Activated T-helper 2 cell treated with anti-CD3 and anti-CD28 coated beads, Interferon-gamma antibody, Interleukin-2, Interleukin-4, amounts not matched to agents 10 μg/mL and 5 μg/mL and 100 μg/mL, durations not matched to agents 14 hours and 24 hours and 36 hours (primary cell): Measurements from ENCODE around the gene HIPK3. TPM values are rescaled to one million over a fixed set of nuclear protein-coding genes. Genes with fewer than 3 reads are reported as not detected.
"Not testable (repeated sequence)": the region's sequence is repeated elsewhere in the genome, so short reads cannot be mapped to it uniquely, and the experiment has no call there.

ENCODE experiments used
- DNase-seq: peaks from one replicate; pipeline ENCODE4 v3.0.0; 2021; ENCODE audit warnings: low spot score
- H3K27ac Mint-ChIP-seq: one replicate; pipeline ENCODE4 v1.8.0; 2021; ENCODE audit warnings: mixed read lengths
- H3K27me3 Mint-ChIP-seq: one replicate; pipeline ENCODE4 v1.8.0; 2021; ENCODE audit warnings: low read depth, mixed read lengths
- H3K36me3 Mint-ChIP-seq: one replicate; pipeline ENCODE4 v1.8.0; 2021; ENCODE audit warnings: low read depth, mixed read lengths
- H3K4me1 Mint-ChIP-seq: one replicate; pipeline ENCODE4 v1.8.0; 2021; ENCODE audit warnings: low read depth, mixed read lengths
- H3K4me3 Mint-ChIP-seq: one replicate; pipeline ENCODE4 v1.8.0; 2021; ENCODE audit warnings: low read depth, mild to moderate bottlenecking, moderate library complexity, mixed read lengths
- H3K9me3 Mint-ChIP-seq: one replicate; pipeline ENCODE4 v1.8.0; 2021; ENCODE audit warnings: mixed read lengths
- intact Hi-C: fragments of 100-400 bp; cut with micrococcal nuclease; formaldehyde crosslinking; loops from one replicate; pipeline ENCODE4 v1.15.1; 2023
- total RNA-seq: library from RNA; stranded (reverse); gene quantifications from 2 replicates; pipeline ENCODE4 v1.2.3, GENCODE V29; 2022

The HIPK3 gene
- total RNA-seq, 1 donor from 2014 or later = 38.2 TPM

DNA sequence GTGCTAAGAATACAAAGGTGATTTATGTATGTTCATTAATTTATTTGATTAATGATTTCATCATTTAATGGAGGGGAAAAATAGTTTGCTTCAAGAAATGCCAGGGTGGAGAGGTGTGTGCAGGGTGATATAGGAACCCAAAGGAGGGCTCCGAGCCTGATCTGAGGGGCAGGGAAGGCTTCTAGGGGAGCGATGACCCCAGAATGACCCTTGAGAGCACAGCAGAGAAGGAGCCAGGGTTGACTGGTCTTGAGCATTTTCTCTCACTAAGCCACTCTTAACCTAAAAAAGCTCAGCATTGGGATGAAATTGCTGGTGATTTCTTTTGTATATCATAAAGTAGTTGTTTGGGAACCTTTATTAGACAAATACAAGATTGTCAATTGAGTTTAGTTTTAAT, 35.1 kb downstream of the HIPK3 start:
- Mint-ChIP-seq H3K4me1 (peaks cover 10% of the 10 kb centered on the region), H3K4me3 (no peak overlapping the region), H3K9me3 (peaks cover 3% of the 10 kb centered on the region), H3K27ac (no peak overlapping the region), H3K27me3 (no peaks in the 10 kb centered on the region), H3K36me3 (peaks cover 28% of the 10 kb centered on the region)
- DNase-seq = no peak
- intact Hi-C loops = no loop called here

DNA sequence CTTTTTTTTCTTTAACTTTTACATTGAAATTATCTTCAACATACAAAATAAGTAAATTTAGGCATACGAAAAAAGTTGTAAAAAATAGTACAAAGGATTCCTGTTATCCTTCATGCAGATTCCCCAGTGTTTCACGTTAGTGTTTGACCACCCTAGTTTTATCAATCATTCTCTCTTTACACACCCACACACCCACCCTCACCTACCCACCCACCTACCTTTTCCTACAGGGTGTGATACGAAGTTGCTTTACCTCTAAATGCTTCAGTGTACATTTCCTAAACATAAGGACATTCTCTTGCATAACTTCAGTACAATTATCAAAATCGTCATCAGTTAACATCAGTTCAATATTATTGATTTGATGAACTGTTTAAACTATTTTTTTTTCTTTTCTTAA, 37.0 kb downstream of the HIPK3 start:
- Mint-ChIP-seq H3K4me1 (peaks cover 10% of the 10 kb centered on the region), H3K27me3 (no peaks in the 10 kb centered on the region), H3K9me3 (peaks cover 3% of the 10 kb centered on the region), H3K4me3 (no peak overlapping the region), H3K36me3 (peaks cover 23% of the 10 kb centered on the region), H3K27ac (no peak overlapping the region)
- intact Hi-C loops = no loop called here
- no peak for DNase-seq

DNA sequence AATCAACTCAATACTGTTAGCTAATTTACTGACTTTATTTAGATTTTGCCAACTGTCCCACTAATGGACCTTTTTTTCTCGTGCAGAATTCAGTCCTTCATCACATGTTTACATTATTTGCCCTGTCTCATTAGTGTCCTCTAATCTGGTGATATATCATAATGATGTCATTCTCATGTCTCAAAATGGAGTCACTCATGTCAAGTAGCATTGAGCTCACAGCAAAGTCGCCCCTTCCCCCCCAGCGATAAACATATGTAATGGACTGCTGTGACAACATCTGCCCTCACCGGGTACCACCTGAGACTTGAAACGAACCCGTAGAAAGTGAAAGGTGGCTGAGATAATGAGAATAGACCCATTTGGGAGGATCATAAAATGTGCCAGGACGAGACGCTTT, 37.6 kb downstream of the HIPK3 start:
- no peaks in the 10 kb centered on the region for H3K27me3 Mint-ChIP-seq
- no peak overlapping the region for H3K4me3 Mint-ChIP-seq
- no peak for DNase-seq
- H3K27ac Mint-ChIP-seq = no peak overlapping the region
- intact Hi-C loops = no loop called here
- peaks cover 3% of the 10 kb centered on the region for H3K9me3 Mint-ChIP-seq
- H3K36me3 Mint-ChIP-seq = peaks cover 23% of the 10 kb centered on the region
- peaks cover 10% of the 10 kb centered on the region for H3K4me1 Mint-ChIP-seq

DNA sequence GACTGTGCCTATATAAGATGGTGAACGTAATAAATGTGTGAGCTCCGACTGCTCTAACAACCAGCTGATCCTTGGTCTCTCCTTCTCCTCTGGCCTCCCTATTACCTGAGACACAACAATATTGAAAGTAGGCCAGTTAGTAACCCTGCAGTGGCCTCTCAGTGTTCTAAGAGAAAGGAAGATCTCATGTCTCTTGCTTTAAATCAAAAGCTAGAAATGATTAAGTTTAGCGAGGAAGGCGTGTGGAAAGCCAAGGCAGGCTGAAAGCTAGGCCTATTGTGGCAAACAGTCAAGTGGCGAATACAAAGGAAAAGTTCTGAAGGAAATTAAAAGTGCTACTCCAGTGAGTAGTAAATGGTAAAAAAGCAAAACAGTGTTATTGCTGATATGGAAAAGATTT, 39.5 kb downstream of the HIPK3 start:
- H3K9me3 Mint-ChIP-seq = peaks cover 3% of the 10 kb centered on the region
- intact Hi-C loops = no loop called here
- no peaks in the 10 kb centered on the region for H3K27me3 Mint-ChIP-seq
- peaks cover 29% of the 10 kb centered on the region for H3K36me3 Mint-ChIP-seq
- H3K4me1 Mint-ChIP-seq = peaks cover 10% of the 10 kb centered on the region
- H3K4me3 Mint-ChIP-seq = no peak overlapping the region
- no peak overlapping the region for H3K27ac Mint-ChIP-seq
- DNase-seq = no peak

DNA sequence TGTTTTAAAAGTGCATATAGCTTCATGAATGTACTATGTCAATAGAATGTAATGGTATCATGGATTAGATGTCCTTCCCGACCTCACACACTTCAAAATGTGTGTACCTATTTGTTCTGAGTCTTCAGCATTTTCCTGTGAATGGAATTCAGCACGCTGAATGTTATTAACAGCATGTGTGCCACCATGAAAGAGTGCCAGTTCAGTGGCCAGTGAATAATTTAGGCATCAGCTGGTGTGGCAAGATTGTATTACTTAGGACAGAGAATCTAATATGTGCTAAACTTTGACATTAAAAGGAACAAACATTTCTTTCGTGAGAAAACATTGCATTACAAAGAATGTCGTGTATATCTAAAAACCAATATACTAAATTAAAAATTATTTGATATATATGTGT, 46.4 kb downstream of the HIPK3 start:
- Mint-ChIP-seq H3K4me1 (peaks cover 4% of the 10 kb centered on the region), H3K27ac (no peak overlapping the region)
- intact Hi-C loops = no loop called here

DNA sequence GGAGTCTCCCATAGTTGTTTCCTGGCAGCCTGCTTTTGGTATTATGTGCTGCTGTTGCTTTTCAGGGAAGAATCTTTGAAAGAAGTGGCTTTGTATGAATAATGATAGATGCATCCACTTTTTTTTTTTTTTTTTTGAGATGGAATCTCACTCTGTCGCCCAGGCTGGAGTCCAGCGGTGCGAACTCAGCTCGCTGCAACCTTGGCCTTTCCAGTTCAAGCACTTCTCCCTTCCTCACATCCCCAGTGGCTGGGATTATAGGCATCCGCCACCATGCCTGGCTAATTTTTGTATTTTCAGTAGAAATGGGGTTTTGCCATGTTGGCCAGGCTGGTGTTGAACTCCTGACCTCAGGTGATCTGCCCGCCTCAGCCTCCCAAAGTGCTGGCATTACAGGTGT, 49.6 kb downstream of the HIPK3 start:
- H3K27me3 Mint-ChIP-seq, intact Hi-C loops, H3K4me1 Mint-ChIP-seq, H3K9me3 Mint-ChIP-seq, DNase-seq, H3K36me3 Mint-ChIP-seq, H3K4me3 Mint-ChIP-seq, H3K27ac Mint-ChIP-seq: not testable (repeated sequence)

More for the DNA sequence above, 46.4 kb downstream of the HIPK3 start:
- no peaks in the 10 kb centered on the region for H3K27me3 Mint-ChIP-seq
- peaks cover 5% of the 10 kb centered on the region for H3K36me3 Mint-ChIP-seq
- no peaks in the 10 kb centered on the region for H3K9me3 Mint-ChIP-seq
- no peak overlapping the region for H3K4me3 Mint-ChIP-seq
- no peak for DNase-seq

DNA sequence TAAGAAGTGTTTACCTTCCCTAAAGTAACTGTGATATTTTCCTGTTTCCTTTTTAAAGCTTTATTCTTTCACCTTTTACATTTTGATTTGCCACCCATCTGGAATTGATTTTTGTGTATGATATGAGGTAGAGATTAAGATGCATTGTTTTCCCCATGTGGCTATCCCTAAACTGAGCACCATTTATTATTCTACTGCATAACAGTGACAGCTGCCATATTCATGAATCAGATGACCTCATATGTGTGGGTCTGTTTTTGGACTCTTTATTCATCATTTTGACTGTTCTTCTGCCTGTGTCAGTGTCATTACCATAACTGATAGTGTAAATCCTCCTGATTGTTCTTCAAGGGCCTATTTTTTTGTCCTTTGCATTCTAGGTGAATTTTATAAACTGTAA, 50.8 kb downstream of the HIPK3 start:
- Mint-ChIP-seq H3K27me3 (no peaks in the 10 kb centered on the region), H3K36me3 (no peaks in the 10 kb centered on the region), H3K4me3 (no peak overlapping the region), H3K4me1 (peaks cover 8% of the 10 kb centered on the region), H3K9me3 (no peaks in the 10 kb centered on the region), H3K27ac (no peak overlapping the region)
- DNase-seq = no peak
- intact Hi-C loops = no loop called here

DNA sequence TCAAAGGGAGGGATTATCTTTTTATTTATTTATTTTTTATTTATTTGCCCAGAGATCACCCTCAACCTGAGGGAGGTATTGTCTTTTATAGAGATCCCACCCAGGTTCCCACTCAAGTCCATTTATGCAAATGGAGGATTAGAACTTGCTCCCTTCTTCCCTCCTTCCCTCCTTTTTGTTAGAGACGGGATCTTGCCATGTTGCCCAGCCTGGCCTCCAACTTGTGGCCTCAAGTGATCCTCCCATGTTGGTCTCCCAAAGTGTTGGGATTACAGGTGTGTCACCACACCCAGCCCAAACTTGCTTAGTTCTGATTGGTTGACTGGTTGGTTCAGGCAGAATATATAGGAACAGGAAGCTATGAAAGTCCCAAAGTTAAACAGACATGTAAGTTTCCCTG, 51.9 kb downstream of the HIPK3 start:
- H3K4me1 Mint-ChIP-seq = peaks cover 8% of the 10 kb centered on the region

DNA sequence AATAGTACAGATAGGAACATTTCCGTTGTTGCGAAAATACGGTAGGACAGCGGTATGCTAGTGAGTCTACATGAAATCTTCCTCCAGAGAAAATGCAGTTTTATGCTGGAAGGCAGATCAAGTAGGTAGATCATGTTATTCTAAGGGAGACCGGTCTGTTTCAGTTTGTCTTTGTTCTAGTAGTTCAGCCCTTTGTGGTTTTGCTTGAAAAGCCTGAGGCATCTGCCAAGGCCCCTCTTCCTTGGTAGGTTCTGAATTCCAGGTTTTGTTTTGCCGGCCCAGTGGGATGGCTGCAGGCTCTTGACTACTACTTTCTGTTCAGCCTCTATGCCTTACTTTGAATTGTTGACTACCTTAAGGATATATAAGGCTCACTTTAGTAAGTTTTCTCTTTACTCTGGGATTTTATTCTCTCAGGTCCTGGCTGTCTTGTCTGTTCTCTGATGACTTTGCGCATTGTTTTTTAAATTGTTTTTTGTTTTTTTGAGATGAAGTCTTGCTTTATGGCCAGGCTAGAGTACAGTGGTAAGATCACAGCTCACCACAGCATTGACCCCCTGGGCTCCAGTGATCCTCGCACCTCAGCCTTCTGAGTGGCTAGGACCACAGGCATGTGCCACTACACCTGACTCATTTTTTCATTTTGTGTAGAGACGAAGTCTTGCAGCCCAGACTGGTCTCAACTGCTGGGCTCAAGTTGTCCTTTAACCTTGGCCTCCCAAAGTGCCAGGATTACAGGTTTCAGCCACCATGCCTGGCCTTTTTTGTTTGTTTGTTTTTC, 53.7 kb downstream of the HIPK3 start:
- no peak overlapping the region for H3K4me3 Mint-ChIP-seq
- H3K9me3 Mint-ChIP-seq = no peaks in the 10 kb centered on the region
- H3K27me3 Mint-ChIP-seq = no peaks in the 10 kb centered on the region
- H3K27ac Mint-ChIP-seq = no peak overlapping the region
- intact Hi-C loops = no loop called here
- H3K4me1 Mint-ChIP-seq = peaks cover 8% of the 10 kb centered on the region
- DNase-seq = no peak
- peaks cover 5% of the 10 kb centered on the region for H3K36me3 Mint-ChIP-seq

More for the DNA sequence above, 51.9 kb downstream of the HIPK3 start:
- no peak overlapping the region for H3K4me3 Mint-ChIP-seq
- no peak overlapping the region for H3K27ac Mint-ChIP-seq
- intact Hi-C loops = no loop called here
- no peak for DNase-seq
- H3K27me3 Mint-ChIP-seq = no peaks in the 10 kb centered on the region
- H3K9me3 Mint-ChIP-seq = no peaks in the 10 kb centered on the region
- H3K36me3 Mint-ChIP-seq = peaks cover 3% of the 10 kb centered on the region

DNA sequence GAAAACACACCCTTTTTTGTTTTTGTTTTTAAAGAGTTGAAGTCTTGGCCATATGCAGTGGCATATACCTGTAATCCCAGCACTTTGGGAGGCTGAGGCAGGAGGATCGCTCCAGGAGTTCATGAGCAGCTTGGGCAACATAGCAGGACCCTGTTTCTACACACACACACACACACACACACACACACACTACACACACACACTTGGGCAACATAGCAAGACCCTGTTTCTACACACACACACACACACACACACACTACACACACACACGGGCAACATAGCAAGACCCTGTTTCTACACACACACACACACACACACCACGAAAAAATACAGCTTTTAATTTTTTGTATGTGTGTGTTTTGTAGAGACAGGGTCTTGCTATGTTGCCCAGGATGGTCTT, 54.5 kb downstream of the HIPK3 start:
- H3K4me3 Mint-ChIP-seq = no peak overlapping the region
- no peak for DNase-seq
- H3K36me3 Mint-ChIP-seq = peaks cover 8% of the 10 kb centered on the region
- H3K4me1 Mint-ChIP-seq = peaks cover 8% of the 10 kb centered on the region
- intact Hi-C loops = no loop called here
- H3K9me3 Mint-ChIP-seq = no peaks in the 10 kb centered on the region
- H3K27me3 Mint-ChIP-seq = no peaks in the 10 kb centered on the region
- H3K27ac Mint-ChIP-seq = no peak overlapping the region

DNA sequence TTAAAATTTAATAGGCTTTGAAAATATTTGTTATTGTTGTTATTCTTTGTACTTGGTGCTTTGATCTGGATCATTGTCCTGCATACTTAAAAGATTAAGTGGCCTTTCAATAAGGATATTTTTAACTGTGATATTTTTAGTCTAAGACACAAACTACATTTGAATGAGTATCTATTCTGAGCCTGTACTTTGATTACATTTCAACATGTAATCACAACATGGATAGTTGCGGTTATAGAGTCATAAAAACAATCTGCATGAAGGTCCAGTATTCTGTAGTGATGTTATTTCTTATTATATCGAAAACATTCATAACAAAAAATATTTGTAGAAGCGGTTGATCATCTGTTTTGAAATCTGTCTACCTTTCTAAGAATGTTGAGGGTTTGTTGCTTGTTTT, 58.6 kb downstream of the HIPK3 start:
- Mint-ChIP-seq H3K27me3 (no peaks in the 10 kb centered on the region), H3K4me1 (peaks cover 7% of the 10 kb centered on the region), H3K27ac (no peak overlapping the region), H3K9me3 (no peaks in the 10 kb centered on the region), H3K36me3 (peaks cover 11% of the 10 kb centered on the region), H3K4me3 (no peak overlapping the region)
- no peak for DNase-seq
- intact Hi-C loops = no loop called here

DNA sequence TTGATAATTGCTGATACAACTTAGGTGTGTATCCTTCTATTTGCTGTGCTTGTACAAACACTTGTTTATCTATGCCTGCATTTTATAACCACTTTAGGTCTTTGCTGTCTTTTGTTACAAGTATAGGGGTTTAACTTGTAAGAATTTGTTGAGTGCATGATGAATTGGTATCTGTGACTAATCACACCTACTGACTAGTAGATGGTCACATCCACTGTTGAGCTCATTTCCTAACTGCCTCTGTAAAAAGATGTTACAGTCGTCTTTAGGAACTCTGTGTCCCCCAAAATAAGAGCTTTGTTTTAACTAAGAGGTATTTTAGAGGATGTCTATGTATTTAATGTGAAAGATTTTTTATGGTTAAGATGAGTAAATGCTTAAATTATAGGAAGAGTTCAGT, 60.5 kb downstream of the HIPK3 start:
- Mint-ChIP-seq H3K4me3 (no peak overlapping the region), H3K36me3 (peaks cover 11% of the 10 kb centered on the region), H3K9me3 (no peaks in the 10 kb centered on the region), H3K27me3 (no peaks in the 10 kb centered on the region), H3K4me1 (peaks cover 5% of the 10 kb centered on the region), H3K27ac (no peak overlapping the region)
- DNase-seq = no peak
- intact Hi-C loops = no loop called here

DNA sequence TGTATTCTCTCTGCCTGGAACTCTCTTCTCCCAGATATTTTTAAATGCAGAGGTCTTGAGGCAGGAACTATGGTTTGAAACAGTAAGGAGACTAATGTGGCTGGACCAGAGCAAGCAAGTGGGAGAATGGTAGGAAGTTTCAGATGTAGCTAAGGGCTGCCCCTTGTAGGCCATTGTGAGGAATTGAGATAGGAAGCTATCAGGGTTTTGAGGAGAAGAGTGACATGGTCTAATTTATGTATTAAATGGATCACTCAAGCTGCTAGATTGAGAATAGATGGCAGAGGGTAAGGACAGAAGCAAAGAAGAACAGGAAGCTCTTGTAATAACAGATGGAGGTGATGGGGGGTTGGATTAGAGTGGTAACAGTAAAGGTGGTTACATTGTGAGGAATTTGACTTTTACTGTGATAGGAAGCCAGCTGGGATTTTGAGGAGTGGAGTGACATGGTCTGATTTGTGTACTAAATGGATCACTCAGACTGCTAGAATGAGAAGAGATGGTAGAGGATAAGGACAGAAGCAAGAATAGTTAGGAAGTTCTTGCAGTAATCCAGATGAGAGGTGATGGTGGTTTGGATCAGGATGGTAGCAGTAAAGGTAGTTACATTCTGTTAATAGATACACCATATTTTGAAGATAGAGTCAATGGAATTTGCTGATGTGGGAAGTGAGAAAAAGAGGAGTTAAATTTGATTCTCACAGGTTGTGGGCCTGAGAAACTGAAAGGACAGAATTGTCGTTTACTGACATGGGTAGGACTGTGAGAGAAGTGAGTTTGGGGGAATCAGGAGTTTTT, 63.0 kb downstream of the HIPK3 start:
- peaks cover 4% of the 10 kb centered on the region for H3K4me1 Mint-ChIP-seq
- DNase-seq = no peak

More for the DNA sequence above, 63.0 kb downstream of the HIPK3 start:
- Mint-ChIP-seq H3K27me3 (no peaks in the 10 kb centered on the region), H3K4me3 (no peak overlapping the region), H3K27ac (no peak overlapping the region), H3K36me3 (peaks cover 8% of the 10 kb centered on the region), H3K9me3 (no peaks in the 10 kb centered on the region)
- intact Hi-C loops = loop anchor here (10.0 kb wide), 1 partner anchor 65 kb away; the partner anchor contains the start of gene HIPK3
